Measurements from ENCODE around the gene BBS9. TPM values are rescaled to one million over a fixed set of nuclear protein-coding genes. Genes with fewer than 3 reads are reported as not detected.

BBS9 gene
- total RNA-seq, 1 donor from 2014 or later = 22.6 TPM

DNA sequence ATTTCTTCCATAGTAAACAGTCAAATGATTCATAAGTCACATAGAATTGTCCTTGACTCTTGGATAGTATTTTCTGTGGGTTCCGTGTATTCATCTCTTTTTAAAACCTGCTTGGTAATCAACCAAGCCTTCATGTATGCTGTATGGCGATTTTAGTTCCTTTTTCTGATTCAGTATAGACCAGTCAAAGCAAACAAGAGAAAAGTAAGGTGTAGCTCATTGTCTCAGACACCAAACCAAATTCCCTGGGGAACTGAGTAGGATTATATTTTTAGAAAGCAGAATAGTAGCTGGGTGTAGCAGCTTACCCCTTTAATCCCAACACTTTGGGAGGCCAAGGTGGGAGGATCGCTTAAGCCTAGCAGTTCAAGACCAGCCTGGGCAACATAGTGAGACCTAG is 240.5 kb downstream of the BBS9 start:
- Mint-ChIP-seq H3K4me3 (ENCODE audit: unreplicated experiment) (no peak overlapping the region), H3K9me3 (ENCODE audit: unreplicated experiment) (peaks cover 5% of the 10 kb centered on the region), H3K36me3 (ENCODE audit: unreplicated experiment) (peaks cover 29% of the 10 kb centered on the region), H3K4me1 (ENCODE audit: unreplicated experiment) (no peaks in the 10 kb centered on the region), H3K27ac (ENCODE audit: unreplicated experiment) (no peak overlapping the region), H3K27me3 (ENCODE audit: unreplicated experiment) (no peaks in the 10 kb centered on the region)
- TF ChIP-seq, protein P1, sequence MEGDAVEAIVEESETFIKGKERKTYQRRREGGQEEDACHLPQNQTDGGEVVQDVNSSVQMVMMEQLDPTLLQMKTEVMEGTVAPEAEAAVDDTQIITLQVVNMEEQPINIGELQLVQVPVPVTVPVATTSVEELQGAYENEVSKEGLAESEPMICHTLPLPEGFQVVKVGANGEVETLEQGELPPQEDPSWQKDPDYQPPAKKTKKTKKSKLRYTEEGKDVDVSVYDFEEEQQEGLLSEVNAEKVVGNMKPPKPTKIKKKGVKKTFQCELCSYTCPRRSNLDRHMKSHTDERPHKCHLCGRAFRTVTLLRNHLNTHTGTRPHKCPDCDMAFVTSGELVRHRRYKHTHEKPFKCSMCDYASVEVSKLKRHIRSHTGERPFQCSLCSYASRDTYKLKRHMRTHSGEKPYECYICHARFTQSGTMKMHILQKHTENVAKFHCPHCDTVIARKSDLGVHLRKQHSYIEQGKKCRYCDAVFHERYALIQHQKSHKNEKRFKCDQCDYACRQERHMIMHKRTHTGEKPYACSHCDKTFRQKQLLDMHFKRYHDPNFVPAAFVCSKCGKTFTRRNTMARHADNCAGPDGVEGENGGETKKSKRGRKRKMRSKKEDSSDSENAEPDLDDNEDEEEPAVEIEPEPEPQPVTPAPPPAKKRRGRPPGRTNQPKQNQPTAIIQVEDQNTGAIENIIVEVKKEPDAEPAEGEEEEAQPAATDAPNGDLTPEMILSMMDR (IDR thresholded peaks at IDR 0.05) = no peak
- no peak for DNase-seq (ENCODE audit: extremely low spot score, unreplicated experiment)

DNA sequence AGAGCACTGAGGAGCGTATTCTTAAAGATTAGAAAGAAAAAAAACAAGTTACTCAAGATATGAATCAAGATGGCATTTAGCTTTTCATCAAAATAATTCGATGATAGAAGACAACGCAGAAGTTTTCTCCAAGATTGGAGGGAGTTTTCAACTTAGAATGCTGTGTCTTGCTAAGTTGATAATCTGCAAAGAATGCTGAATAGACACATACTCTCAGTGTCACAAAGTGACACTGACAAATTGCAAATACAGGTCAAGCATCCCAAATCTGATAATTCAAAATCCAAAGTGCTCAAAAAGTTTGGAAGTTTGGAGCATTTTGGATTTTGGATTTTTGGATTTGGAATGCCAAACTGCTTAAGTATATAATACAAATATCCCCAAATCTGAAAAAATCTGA is 243.8 kb downstream of the BBS9 start:
- DNase-seq (ENCODE audit: extremely low spot score, unreplicated experiment) = no peak
- no peaks in the 10 kb centered on the region for H3K4me1 Mint-ChIP-seq (ENCODE audit: unreplicated experiment)
- no peak overlapping the region for H3K4me3 Mint-ChIP-seq (ENCODE audit: unreplicated experiment)
- H3K27me3 Mint-ChIP-seq (ENCODE audit: unreplicated experiment) = no peaks in the 10 kb centered on the region
- H3K36me3 Mint-ChIP-seq (ENCODE audit: unreplicated experiment) = peaks cover 21% of the 10 kb centered on the region
- H3K9me3 Mint-ChIP-seq (ENCODE audit: unreplicated experiment) = peaks cover 10% of the 10 kb centered on the region
- TF ChIP-seq, protein P1 (IDR thresholded peaks at IDR 0.05) = no peak
- H3K27ac Mint-ChIP-seq (ENCODE audit: unreplicated experiment) = no peak overlapping the region

DNA sequence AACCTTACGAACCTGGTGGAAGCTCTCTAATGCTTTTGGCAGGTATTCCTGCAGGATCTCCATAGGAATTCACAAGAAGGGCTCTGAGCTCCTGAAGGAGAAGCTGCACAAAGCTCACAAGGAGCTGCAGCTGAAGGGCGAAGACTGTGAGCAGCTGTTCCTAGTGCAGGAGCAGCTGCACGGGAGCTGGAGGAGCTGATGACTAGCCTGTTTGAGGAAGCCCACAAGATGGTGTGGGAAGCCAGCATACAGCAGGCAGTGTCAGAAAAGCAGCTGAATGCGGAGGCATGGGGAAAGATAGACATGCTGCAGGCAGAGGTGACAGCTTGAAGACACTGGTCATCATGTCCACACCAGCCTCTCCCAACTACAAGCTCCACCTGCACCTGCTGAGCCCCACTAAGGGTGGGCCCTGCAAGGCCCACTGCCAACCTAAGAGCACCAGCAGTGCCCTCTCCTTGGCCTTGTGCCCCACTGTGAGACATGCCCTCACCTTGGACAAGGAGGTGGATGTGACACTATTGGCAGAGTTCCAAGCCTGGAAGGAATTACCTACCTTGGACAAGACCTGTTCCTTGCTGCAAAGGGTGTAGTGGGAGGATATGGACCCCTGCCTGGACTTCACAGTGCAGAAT is 250.6 kb downstream of the BBS9 start:
- H3K9me3 Mint-ChIP-seq (ENCODE audit: unreplicated experiment) = peaks cover 5% of the 10 kb centered on the region
- TF ChIP-seq, protein P1 (IDR thresholded peaks at IDR 0.05) = no peak
- H3K27ac Mint-ChIP-seq (ENCODE audit: unreplicated experiment) = no peak overlapping the region
- H3K4me1 Mint-ChIP-seq (ENCODE audit: unreplicated experiment) = no peaks in the 10 kb centered on the region
- no peak for DNase-seq (ENCODE audit: extremely low spot score, unreplicated experiment)
- H3K4me3 Mint-ChIP-seq (ENCODE audit: unreplicated experiment) = no peak overlapping the region
- H3K36me3 Mint-ChIP-seq (ENCODE audit: unreplicated experiment) = peaks cover 12% of the 10 kb centered on the region
- H3K27me3 Mint-ChIP-seq (ENCODE audit: unreplicated experiment) = no peaks in the 10 kb centered on the region

DNA sequence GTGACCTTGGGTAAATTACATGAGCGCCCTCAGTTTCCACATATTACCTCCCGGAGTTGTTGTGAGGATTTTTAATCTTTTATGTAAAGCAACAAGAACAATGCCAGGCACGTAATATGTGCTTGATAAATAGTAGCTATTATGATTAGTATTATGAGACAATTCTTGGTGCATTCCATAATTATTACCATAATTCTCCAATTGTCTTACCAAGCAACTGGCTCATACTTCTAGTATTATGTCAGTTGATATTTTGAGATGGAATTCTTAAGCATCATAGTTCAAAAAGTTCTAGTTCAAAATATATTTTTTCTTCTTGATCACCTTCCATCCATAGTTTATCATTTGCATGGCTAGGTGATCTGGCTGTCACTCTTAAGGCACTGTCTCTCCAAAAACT is 259.0 kb downstream of the BBS9 start:
- DNase-seq (ENCODE audit: extremely low spot score, unreplicated experiment) = no peak
- Mint-ChIP-seq H3K36me3 (ENCODE audit: unreplicated experiment) (peaks cover 21% of the 10 kb centered on the region), H3K27ac (ENCODE audit: unreplicated experiment) (no peak overlapping the region), H3K9me3 (ENCODE audit: unreplicated experiment) (no peaks in the 10 kb centered on the region), H3K27me3 (ENCODE audit: unreplicated experiment) (no peaks in the 10 kb centered on the region), H3K4me1 (ENCODE audit: unreplicated experiment) (no peaks in the 10 kb centered on the region), H3K4me3 (ENCODE audit: unreplicated experiment) (no peak overlapping the region)
- TF ChIP-seq, protein P1 (IDR thresholded peaks at IDR 0.05) = no peak

DNA sequence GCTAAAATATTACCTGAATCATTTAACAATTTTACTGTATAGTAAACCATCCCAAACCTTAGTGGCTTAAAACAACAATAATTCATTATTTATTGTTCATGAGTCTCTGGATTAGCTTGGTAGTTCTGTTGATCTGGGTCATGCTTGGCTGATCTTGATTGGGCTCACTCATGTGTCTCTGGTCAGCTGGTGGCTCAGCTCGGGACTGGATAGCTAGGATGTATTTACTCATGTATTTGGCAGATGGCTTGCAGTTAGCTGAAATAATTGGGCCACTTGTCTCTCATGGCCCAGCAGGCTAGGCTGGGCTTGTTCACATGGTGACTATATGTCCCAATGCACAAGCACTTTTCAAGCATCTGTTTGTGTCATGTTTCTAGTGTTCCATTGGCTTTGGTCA is 262.8 kb downstream of the BBS9 start:
- H3K27me3 Mint-ChIP-seq (ENCODE audit: unreplicated experiment) = no peaks in the 10 kb centered on the region
- H3K4me1 Mint-ChIP-seq (ENCODE audit: unreplicated experiment) = no peaks in the 10 kb centered on the region
- no peak overlapping the region for H3K4me3 Mint-ChIP-seq (ENCODE audit: unreplicated experiment)
- peaks cover 8% of the 10 kb centered on the region for H3K9me3 Mint-ChIP-seq (ENCODE audit: unreplicated experiment)
- peaks cover 20% of the 10 kb centered on the region for H3K36me3 Mint-ChIP-seq (ENCODE audit: unreplicated experiment)
- no peak overlapping the region for H3K27ac Mint-ChIP-seq (ENCODE audit: unreplicated experiment)
- no peak for DNase-seq (ENCODE audit: extremely low spot score, unreplicated experiment)
- TF ChIP-seq, protein P1 (IDR thresholded peaks at IDR 0.05) = no peak
